Hair follicular keratinocyte (primary cell): ENCODE results near the gene TKFC. TPM values are rescaled to one million over a fixed set of nuclear protein-coding genes. Genes with fewer than 3 reads are reported as not detected.

Experiments
- total RNA-seq: library from RNA; depleted of rRNA; stranded (reverse); fragments of >200 nt; gene quantifications from 2 replicates; pipeline ENCODE4 v1.2.3, GENCODE V29; 2015

Gene TKFC, protein sequence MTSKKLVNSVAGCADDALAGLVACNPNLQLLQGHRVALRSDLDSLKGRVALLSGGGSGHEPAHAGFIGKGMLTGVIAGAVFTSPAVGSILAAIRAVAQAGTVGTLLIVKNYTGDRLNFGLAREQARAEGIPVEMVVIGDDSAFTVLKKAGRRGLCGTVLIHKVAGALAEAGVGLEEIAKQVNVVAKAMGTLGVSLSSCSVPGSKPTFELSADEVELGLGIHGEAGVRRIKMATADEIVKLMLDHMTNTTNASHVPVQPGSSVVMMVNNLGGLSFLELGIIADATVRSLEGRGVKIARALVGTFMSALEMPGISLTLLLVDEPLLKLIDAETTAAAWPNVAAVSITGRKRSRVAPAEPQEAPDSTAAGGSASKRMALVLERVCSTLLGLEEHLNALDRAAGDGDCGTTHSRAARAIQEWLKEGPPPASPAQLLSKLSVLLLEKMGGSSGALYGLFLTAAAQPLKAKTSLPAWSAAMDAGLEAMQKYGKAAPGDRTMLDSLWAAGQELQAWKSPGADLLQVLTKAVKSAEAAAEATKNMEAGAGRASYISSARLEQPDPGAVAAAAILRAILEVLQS
- 30.3 and 34.4 TPM in 2 replicates for total RNA-seq

GRCh38 chr11:61332797-61333549, at the start of gene TKFC, which contains the start of gene DDB1:
Gene TKFC (plus strand): TSS chr11:61333228. CDS start chr11:61334729, 1,501 bp downstream.
Gene DDB1 (minus strand): TSS chr11:61333105. CDS start chr11:61332968, 137 bp downstream.

DNA sequence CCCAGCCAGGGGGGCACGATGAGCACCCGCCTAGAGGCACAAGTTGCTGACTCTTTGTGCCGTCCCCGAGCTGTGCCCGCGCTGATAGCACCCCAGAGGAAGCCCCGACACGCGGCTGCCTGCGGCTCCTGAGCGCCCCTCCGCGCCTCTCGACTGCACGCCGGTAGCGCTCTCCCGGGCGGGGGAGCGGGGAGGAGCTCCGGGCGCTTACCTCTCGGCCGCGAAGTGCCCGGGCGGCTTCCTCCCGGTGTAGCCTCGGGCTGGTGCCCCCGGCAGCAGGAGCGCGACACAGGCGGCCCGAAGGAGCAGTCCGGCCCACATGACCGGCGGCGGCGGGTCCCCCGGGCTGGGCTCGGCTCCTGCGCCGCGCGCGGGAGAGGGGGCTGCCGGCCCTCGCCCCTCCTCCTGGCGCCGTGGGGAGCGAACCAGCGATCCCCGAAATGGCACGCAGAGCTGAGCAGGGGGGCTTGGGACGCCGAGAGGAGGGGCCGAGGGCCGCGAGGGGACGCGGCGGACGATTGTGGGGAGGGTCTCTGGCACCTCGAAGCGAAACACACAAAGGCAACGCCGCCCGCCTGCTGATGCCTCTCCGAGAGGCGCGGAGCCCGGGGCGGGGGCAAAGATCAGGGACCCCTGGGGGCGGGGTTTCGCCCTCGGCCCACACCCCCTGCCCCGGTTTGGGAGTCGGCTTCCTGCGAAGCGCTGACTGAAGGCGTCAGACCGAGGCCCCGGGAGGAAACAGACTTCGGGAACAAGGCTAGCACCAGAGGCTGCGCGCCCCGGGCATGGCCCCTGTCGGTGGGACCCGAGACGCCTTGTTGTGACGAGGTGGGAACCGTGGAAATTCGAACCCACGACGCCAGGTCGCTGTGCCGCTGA, 38.1 kb upstream of the TKFC start, which contains the start of gene VWCE:
Gene VWCE, minus strand, starts transcription at position 600 of the 879 bp plus-strand sequence. Its CDS starts 279 bp downstream, at position 321.

GRCh38 chr11:61361741-61362541, 28.9 kb downstream of the TKFC start, which contains the start of the genes CYB561A3 and TMEM138:
Gene CYB561A3 (minus strand): TSS chr11:61361882. CDS start chr11:61356713, 5,169 bp downstream.
Gene TMEM138 (plus strand): TSS chr11:61362374. CDS start chr11:61364391, 2,017 bp downstream.

Other genes with a start within 250 kb of the TKFC start
- not detected in 2 replicates for gene CD5, start 230.7 kb upstream of the TKFC start, total RNA-seq
- gene VPS37C, start 171.8 kb upstream of the TKFC start, total RNA-seq = 11.5 and 14.9 TPM in 2 replicates
- gene PGA3, start 129.7 kb upstream of the TKFC start, total RNA-seq = not detected in 2 replicates
- not detected in 2 replicates for gene PGA4, start 110.9 kb upstream of the TKFC start, total RNA-seq
- not detected in 2 replicates for gene PGA5, start 92.1 kb upstream of the TKFC start, total RNA-seq
- gene VWCE, start 37.9 kb upstream of the TKFC start, total RNA-seq = 0.04 and 0.23 TPM in 2 replicates
- gene DDB1, start 123 bp upstream of the TKFC start, total RNA-seq = 163 and 190 TPM in 2 replicates
- gene CYB561A3, start 28.7 kb downstream of the TKFC start, total RNA-seq = 42.1 and 47.6 TPM in 2 replicates
- 24.3 and 44.9 TPM in 2 replicates for gene TMEM138, start 29.1 kb downstream of the TKFC start, total RNA-seq
- 12.0 and 12.3 TPM in 2 replicates for gene TMEM216, start 59.4 kb downstream of the TKFC start, total RNA-seq
- 29.0 and 31.1 TPM in 2 replicates for gene CPSF7, start 96.7 kb downstream of the TKFC start, total RNA-seq
- gene SDHAF2, start 96.9 kb downstream of the TKFC start, total RNA-seq = 18.0 and 38.8 TPM in 2 replicates
- gene LRRC10B, start 175.5 kb downstream of the TKFC start, total RNA-seq = not detected in 2 replicates
- 3.6 and 10.8 TPM in 2 replicates for gene SYT7, start 247.8 kb downstream of the TKFC start, total RNA-seq